ENCODE measurements around the gene GRIA3.
"Not testable (repeated sequence)": the region's sequence is repeated elsewhere in the genome, so short reads cannot be mapped to it uniquely, and the experiment has no call there.

The GRIA3 gene

GRCh38 chrX:123454712-123455431 is 270.8 kb downstream of the GRIA3 start:
- DNase-seq = no peak

- no peak for DNase-seq
Observed at GRCh38 chrX:123455693-123456092, 271.6 kb downstream of the GRIA3 start.

- no peak for DNase-seq
Observed at GRCh38 chrX:123464709-123465108, 280.6 kb downstream of the GRIA3 start.

GRCh38 chrX:123468481-123468880 is 284.4 kb downstream of the GRIA3 start:
- no peak for DNase-seq

GRCh38 chrX:123475068-123475724 is 291.1 kb downstream of the GRIA3 start:
- no peak for DNase-seq

- DNase-seq = no peak
Observed at GRCh38 chrX:123476611-123477219, 292.6 kb downstream of the GRIA3 start.

- no peak for DNase-seq
Observed at GRCh38 chrX:123477673-123478072, 293.6 kb downstream of the GRIA3 start.

- peak in 1 of 56 donors; percentile 1 for DNase-seq
Observed at GRCh38 chrX:123481913-123482851, 298.1 kb downstream of the GRIA3 start.

GRCh38 chrX:123486297-123486696 is 302.2 kb downstream of the GRIA3 start:
- DNase-seq = peak in 4 of 56 donors; percentile 0 to 29 (median 11)

GRCh38 chrX:123487236-123487635 is 303.2 kb downstream of the GRIA3 start:
- DNase-seq = no peak

- DNase-seq = no peak
Observed at GRCh38 chrX:123487669-123488068, 303.6 kb downstream of the GRIA3 start.

- no peak for DNase-seq
Observed at GRCh38 chrX:123489011-123489410, 304.9 kb downstream of the GRIA3 start.

- DNase-seq = no peak
Observed at GRCh38 chrX:123493857-123494256, 309.8 kb downstream of the GRIA3 start.

GRCh38 chrX:123499787-123500186 is 315.7 kb downstream of the GRIA3 start:
- DNase-seq = no peak

GRCh38 chrX:123504047-123504446 is 320.0 kb downstream of the GRIA3 start:
- DNase-seq = no peak

GRCh38 chrX:123504630-123505270 is 320.7 kb downstream of the GRIA3 start:
- DNase-seq = no peak

GRCh38 chrX:123513585-123514278 is 329.7 kb downstream of the GRIA3 start:
- no peak for DNase-seq

- DNase-seq = not testable (repeated sequence)
Observed at GRCh38 chrX:123514279-123514640, 330.2 kb downstream of the GRIA3 start.

GRCh38 chrX:123518791-123519190 is 334.7 kb downstream of the GRIA3 start:
- no peak for DNase-seq

- no peak for DNase-seq
Observed at GRCh38 chrX:123525123-123525725, 341.1 kb downstream of the GRIA3 start.
